CD4-positive, alpha-beta memory T cell (primary cell): Measurements from ENCODE around the gene AADACL4. TPM values are rescaled to one million over a fixed set of nuclear protein-coding genes. Genes with fewer than 3 reads are reported as not detected.
A peak's percentile ranks its signal among the peaks of the same experiment; 100 is the strongest.
"Not testable (repeated sequence)": the region's sequence is repeated elsewhere in the genome, so short reads cannot be mapped to it uniquely, and the experiment has no call there.

Source experiments
- CTCF ChIA-PET: fragments of 350-600 bp; sonication (Branson Sonifier 250); formaldehyde crosslinking; loops from one replicate; lab custom pipeline; 2021; ENCODE audit warnings: inconsistent platforms; ENCODE audit not compliant: partially characterized antibody; lab: Charles Lee
- POLR2A ChIA-PET: fragments of 350-600 bp; sonication (Branson Sonifier 250); formaldehyde crosslinking; loops from one replicate; lab custom pipeline; 2021; ENCODE audit not compliant: partially characterized antibody; lab: Charles Lee
- DNase-seq, 5 donors: peaks; one replicate each; pipeline versions ENCODE4 v3.0.0 to v3.0.0-alpha.2; 2020 to 2022; ENCODE audit warnings: mixed read lengths in 1 of 5
- H3K27ac ChIP-seq: one replicate; pipeline ENCODE4 v1.7.0; 2013; ENCODE audit warnings: low read depth, low read length
- H3K27me3 ChIP-seq: 2 replicates; pipeline ENCODE4 v1.7.0; 2013; ENCODE audit warnings: mild to moderate bottlenecking, low read length, moderate library complexity; ENCODE audit not compliant: insufficient read depth
- H3K36me3 ChIP-seq: 2 replicates; pipeline ENCODE4 v1.7.0; 2013; ENCODE audit warnings: mild to moderate bottlenecking, low read length, moderate library complexity; ENCODE audit not compliant: insufficient read depth
- H3K4me1 ChIP-seq: 2 replicates; pipeline ENCODE4 v1.7.0; 2013; ENCODE audit warnings: mild to moderate bottlenecking, low read length, moderate library complexity; ENCODE audit not compliant: insufficient read depth
- H3K4me3 ChIP-seq, 2 donors: one replicate each; pipeline ENCODE4 v1.7.0; 2013; ENCODE audit warnings: low read length in 2 of 2, mild to moderate bottlenecking in 1 of 2
- H3K9me3 ChIP-seq, 2 donors: one replicate each; pipeline ENCODE4 v1.7.0; 2013; ENCODE audit warnings: low read length in 2 of 2, control low read depth in 1 of 2; ENCODE audit not compliant: control insufficient read depth in 1 of 2
- H3K27ac Mint-ChIP-seq, 7 donors: one replicate each; pipeline ENCODE4 v1.8.0; 2020 to 2021; ENCODE audit warnings: mixed read lengths in 7 of 7, mild to moderate bottlenecking in 6 of 7, inconsistent platforms in 3 of 7, moderate library complexity in 3 of 7
- H3K27me3 Mint-ChIP-seq, 2 donors: one replicate each; pipeline ENCODE4 v1.8.0; 2020 to 2021; ENCODE audit warnings: mixed read lengths in 2 of 2
- H3K36me3 Mint-ChIP-seq, 2 donors: one replicate each; pipeline ENCODE4 v1.8.0; 2020 to 2021; ENCODE audit warnings: mixed read lengths in 2 of 2, inconsistent platforms in 1 of 2, mild to moderate bottlenecking in 1 of 2
- H3K4me1 Mint-ChIP-seq, 4 donors: one replicate each; pipeline ENCODE4 v1.8.0; 2020 to 2021; ENCODE audit warnings: mixed read lengths in 4 of 4, mild to moderate bottlenecking in 1 of 4
- H3K4me3 Mint-ChIP-seq, 8 donors: one replicate each; pipeline ENCODE4 v1.8.0; 2020 to 2021; ENCODE audit warnings: mixed read lengths in 8 of 8, mild to moderate bottlenecking in 7 of 8, moderate library complexity in 6 of 8, inconsistent platforms in 3 of 8
- H3K9me3 Mint-ChIP-seq, 8 donors: one replicate each; pipeline ENCODE4 v1.8.0; 2020 to 2021; ENCODE audit warnings: mixed read lengths in 8 of 8, mild to moderate bottlenecking in 5 of 8, inconsistent platforms in 3 of 8, moderate library complexity in 1 of 8
- intact Hi-C: fragments of 100-400 bp; cut with micrococcal nuclease; formaldehyde crosslinking; loops from one replicate; pipeline ENCODE4 v1.15.1; 2023
- polyA plus RNA-seq, 2 donors: library from polyadenylated mRNA; unstranded; fragments of 300-500 nt; fragmentation: Illumina TruSeq; gene quantifications; one replicate each; pipeline ENCODE4 v1.2.3, GENCODE V29; 2021
- total RNA-seq, 2 experiments: library from RNA; stranded (reverse); gene quantifications; one replicate each; pipeline ENCODE4 v1.2.3, GENCODE V29; 2021

The AADACL4 gene
- total and polyA plus RNA-seq, 4 experiments from 2014 or later = not detected

DNA sequence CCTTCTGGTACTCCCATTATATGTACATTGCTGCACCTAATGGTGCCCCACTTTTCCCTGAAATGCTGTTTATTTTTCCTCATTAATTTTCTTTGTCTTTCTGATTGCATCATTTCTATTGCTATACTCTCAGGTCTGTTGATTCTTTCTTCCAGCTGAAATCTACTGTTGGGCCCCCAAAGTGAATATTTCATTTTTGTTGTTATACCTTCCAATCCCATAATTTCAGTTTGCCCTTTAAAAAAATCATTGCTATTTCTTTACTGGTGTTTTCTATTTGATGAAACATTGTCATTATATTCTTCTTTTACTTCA lies 3.0 kb upstream of the AADACL4 start:
- no peaks in the 10 kb centered on the region for H3K36me3 ChIP-seq
- H3K27me3 Mint-ChIP-seq = peaks cover 0 to 6% of the 10 kb centered on the region in 2 donors
- no peak overlapping the region for H3K27ac Mint-ChIP-seq
- H3K36me3 Mint-ChIP-seq = peaks cover 0 to 7% of the 10 kb centered on the region in 2 donors
- H3K4me3 ChIP-seq = no peak overlapping the region
- CTCF ChIA-PET = interaction anchor here (1.0 to 1.4 kb wide), 2 partner anchors 16 to 18 kb away, joined by 3 to 4 read pairs; no protein-coding TSS in a partner anchor
- DNase-seq = no peak
- no peaks in the 10 kb centered on the region for H3K4me1 Mint-ChIP-seq
- no peaks in the 10 kb centered on the region for H3K4me1 ChIP-seq
- peaks cover 4 to 14% of the 10 kb centered on the region in 2 donors for H3K9me3 ChIP-seq
- H3K27ac ChIP-seq = no peak overlapping the region
- intact Hi-C loops = no loop called here
- POLR2A ChIA-PET = no interaction called here
- no peaks in the 10 kb centered on the region for H3K27me3 ChIP-seq
- H3K4me3 Mint-ChIP-seq = no peak overlapping the region
- peaks cover 0 to 39% (median 26%) of the 10 kb centered on the region in 8 donors for H3K9me3 Mint-ChIP-seq

DNA sequence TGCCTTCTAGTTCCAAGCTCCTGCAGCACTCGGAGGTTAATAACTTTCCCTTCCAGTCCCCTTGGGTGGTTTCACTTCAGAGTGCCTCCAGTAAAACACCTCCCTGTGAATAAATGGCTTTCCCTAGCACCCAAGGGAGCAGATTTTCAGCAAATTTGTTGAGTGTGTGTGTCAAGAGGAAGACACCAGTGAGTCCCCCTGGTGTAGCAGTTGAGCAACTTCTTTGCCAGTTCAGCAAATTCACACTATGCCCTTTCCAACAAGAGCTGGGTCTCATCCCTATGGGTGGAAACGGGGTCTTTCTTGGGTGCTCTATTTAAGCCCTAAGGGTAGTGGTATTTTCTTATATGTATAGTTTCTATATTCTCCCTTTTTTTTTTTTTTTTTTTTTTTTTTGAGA lies 806 bp upstream of the AADACL4 start:
- no peaks in the 10 kb centered on the region for H3K36me3 ChIP-seq
- Mint-ChIP-seq H3K27ac (no peak overlapping the region), H3K36me3 (peaks cover 0 to 7% of the 10 kb centered on the region in 2 donors), H3K4me1 (no peaks in the 10 kb centered on the region), H3K9me3 (peaks cover 0 to 39% (median 25%) of the 10 kb centered on the region in 8 donors), H3K4me3 (no peak overlapping the region), H3K27me3 (peaks cover 0 to 6% of the 10 kb centered on the region in 2 donors)
- H3K4me1 ChIP-seq = no peaks in the 10 kb centered on the region
- no peak for DNase-seq
- peaks cover 4 to 14% of the 10 kb centered on the region in 2 donors for H3K9me3 ChIP-seq
- no peak overlapping the region for H3K4me3 ChIP-seq
- intact Hi-C loops = no loop called here
- no peaks in the 10 kb centered on the region for H3K27me3 ChIP-seq
- H3K27ac ChIP-seq = no peak overlapping the region
- ChIA-PET POLR2A (no interaction called here), CTCF (interaction anchor here (1.4 kb wide), 1 partner anchor 16 kb away, joined by 3 read pairs; no protein-coding TSS in a partner anchor)

DNA sequence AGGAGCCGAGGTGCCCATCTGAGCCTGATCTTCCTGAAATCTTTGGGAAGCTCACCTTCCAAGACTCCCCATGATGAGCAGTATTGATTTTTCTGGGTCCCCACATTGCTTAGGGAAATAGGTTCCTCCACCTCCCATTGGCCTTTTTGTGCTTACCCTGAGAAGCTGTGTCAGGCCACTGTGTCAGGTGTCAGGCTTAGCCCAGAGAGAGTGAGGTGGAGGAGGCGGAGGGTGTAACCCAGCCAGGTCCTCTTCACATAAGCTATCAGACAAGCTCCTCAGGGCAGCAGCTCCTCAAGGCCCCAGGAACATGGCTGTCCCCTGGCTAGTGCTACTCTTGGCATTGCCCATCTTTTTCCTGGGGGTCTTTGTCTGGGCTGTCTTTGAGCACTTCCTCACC lies 352 bp downstream of the AADACL4 start:
- peaks cover 0 to 7% of the 10 kb centered on the region in 2 donors for H3K36me3 Mint-ChIP-seq
- Histone ChIP-seq H3K4me1 (no peaks in the 10 kb centered on the region), H3K27me3 (no peaks in the 10 kb centered on the region), H3K4me3 (no peak overlapping the region), H3K9me3 (peaks cover 4 to 11% of the 10 kb centered on the region in 2 donors), H3K36me3 (no peaks in the 10 kb centered on the region), H3K27ac (no peak overlapping the region)
- H3K4me3 Mint-ChIP-seq = no peak overlapping the region
- CTCF ChIA-PET = interaction anchor here (1.4 kb wide), 1 partner anchor 15 kb away, joined by 6 read pairs; no protein-coding TSS in a partner anchor
- no peaks in the 10 kb centered on the region for H3K4me1 Mint-ChIP-seq
- intact Hi-C loops = no loop called here
- peaks cover 0 to 32% (median 24%) of the 10 kb centered on the region in 8 donors for H3K9me3 Mint-ChIP-seq
- H3K27ac Mint-ChIP-seq = no peak overlapping the region
- DNase-seq = no peak
- peaks cover 3 to 9% of the 10 kb centered on the region in 2 donors for H3K27me3 Mint-ChIP-seq
- POLR2A ChIA-PET = no interaction called here

DNA sequence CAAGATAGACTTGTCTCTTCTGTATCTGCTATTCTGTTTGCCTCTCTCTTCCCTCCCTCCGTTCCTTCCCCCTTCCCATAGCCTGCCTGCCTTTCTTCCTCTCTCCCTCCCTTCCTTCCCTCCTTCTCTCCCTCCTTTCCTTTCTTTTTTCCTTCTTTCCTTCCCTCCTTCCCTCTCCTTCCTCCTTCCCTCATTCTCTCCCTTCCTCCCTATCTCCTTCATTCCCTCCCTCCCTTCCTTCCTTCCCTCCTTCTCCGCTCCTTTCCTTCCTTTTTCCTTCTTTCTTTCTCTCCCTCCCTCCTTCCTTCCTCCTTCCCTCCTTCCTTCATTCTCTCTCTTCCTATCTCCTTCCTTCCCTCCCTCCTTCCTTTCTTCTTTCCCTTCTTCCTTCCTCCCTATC lies 944 bp downstream of the AADACL4 start:
- ChIA-PET POLR2A (no interaction called here), CTCF (interaction anchor here (1.4 kb wide), 1 partner anchor 14 kb away, joined by 6 read pairs; no protein-coding TSS in a partner anchor)
- Histone ChIP-seq H3K36me3 (no peaks in the 10 kb centered on the region), H3K9me3 (peaks cover 4 to 9% of the 10 kb centered on the region in 2 donors), H3K27ac (no peak overlapping the region), H3K4me1 (no peaks in the 10 kb centered on the region), H3K4me3 (no peak overlapping the region), H3K27me3 (no peaks in the 10 kb centered on the region)
- peaks cover 3 to 9% of the 10 kb centered on the region in 2 donors for H3K27me3 Mint-ChIP-seq
- no peaks in the 10 kb centered on the region for H3K4me1 Mint-ChIP-seq
- H3K9me3 Mint-ChIP-seq = peaks cover 0 to 28% (median 19%) of the 10 kb centered on the region in 8 donors
- no peak overlapping the region for H3K27ac Mint-ChIP-seq
- H3K36me3 Mint-ChIP-seq = peaks cover 0 to 7% of the 10 kb centered on the region in 2 donors
- DNase-seq = no peak
- H3K4me3 Mint-ChIP-seq = no peak overlapping the region
- intact Hi-C loops = no loop called here

DNA sequence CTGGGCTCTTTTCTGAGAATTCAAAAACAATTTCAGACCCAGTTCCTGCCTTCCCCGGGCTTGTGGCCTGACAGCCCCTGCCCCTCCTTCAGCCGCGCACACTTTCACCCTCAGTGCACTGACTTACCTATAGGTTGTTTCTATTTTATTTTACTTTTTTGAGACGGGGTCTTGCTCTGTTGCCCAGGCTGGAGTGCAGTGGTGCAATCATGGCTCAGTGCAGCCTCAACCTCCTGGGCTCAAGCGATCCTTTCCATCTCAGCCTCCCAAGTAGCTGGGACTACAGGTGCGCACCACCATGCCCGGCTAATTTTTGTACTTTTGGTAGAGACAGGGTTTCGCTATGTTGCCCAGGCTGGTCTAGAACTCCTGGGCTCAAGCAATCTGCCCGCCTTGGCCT lies 1.5 kb downstream of the AADACL4 start:
- intact Hi-C loops, H3K36me3 ChIP-seq, H3K4me1 Mint-ChIP-seq, POLR2A ChIA-PET, CTCF ChIA-PET, H3K36me3 Mint-ChIP-seq, H3K4me1 ChIP-seq, DNase-seq, H3K9me3 ChIP-seq, H3K4me3 ChIP-seq, H3K27me3 ChIP-seq, H3K27ac ChIP-seq, H3K4me3 Mint-ChIP-seq: not testable (repeated sequence)
- Mint-ChIP-seq H3K27ac (peak overlapping the region in 1 of 7 donors; percentile 69), H3K27me3 (peaks cover 3 to 14% of the 10 kb centered on the region in 2 donors), H3K9me3 (peaks cover 0 to 22% (median 14%) of the 10 kb centered on the region in 8 donors)

DNA sequence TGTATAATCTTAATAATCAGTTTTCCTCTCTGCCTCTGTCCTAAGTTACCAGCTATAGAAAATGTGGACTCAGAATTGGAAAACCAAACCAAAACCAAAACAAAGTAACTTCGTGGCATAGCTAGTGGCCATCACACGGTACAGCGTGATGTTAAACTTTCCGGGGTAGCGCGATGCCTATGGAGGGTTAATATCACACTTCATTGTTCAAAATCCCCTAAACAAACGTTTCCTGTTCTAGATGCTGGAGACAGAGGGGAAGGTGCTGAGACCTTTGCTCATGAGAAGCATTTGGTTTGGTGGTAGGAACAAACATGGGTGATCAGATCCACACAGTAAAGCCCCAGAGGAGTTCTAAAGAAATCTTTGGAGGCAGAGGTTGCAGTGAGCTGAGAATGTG lies 4.9 kb downstream of the AADACL4 start:
- POLR2A ChIA-PET = no interaction called here
- H3K36me3 Mint-ChIP-seq = no peaks in the 10 kb centered on the region
- intact Hi-C loops = no loop called here
- H3K9me3 Mint-ChIP-seq = no peaks in the 10 kb centered on the region
- CTCF ChIA-PET = interaction anchor here (2.7 kb wide), 1 partner anchor 10 kb away, joined by 13 read pairs; no protein-coding TSS in a partner anchor
- no peaks in the 10 kb centered on the region for H3K36me3 ChIP-seq
- no peaks in the 10 kb centered on the region for H3K27me3 ChIP-seq
- H3K4me1 Mint-ChIP-seq = no peaks in the 10 kb centered on the region
- H3K4me3 ChIP-seq = no peak overlapping the region
- no peak overlapping the region for H3K27ac Mint-ChIP-seq
- no peaks in the 10 kb centered on the region for H3K4me1 ChIP-seq
- DNase-seq = no peak
- no peak overlapping the region for H3K27ac ChIP-seq
- H3K9me3 ChIP-seq = no peaks in the 10 kb centered on the region
- H3K4me3 Mint-ChIP-seq = no peak overlapping the region
- peaks cover 11 to 14% of the 10 kb centered on the region in 2 donors for H3K27me3 Mint-ChIP-seq

DNA sequence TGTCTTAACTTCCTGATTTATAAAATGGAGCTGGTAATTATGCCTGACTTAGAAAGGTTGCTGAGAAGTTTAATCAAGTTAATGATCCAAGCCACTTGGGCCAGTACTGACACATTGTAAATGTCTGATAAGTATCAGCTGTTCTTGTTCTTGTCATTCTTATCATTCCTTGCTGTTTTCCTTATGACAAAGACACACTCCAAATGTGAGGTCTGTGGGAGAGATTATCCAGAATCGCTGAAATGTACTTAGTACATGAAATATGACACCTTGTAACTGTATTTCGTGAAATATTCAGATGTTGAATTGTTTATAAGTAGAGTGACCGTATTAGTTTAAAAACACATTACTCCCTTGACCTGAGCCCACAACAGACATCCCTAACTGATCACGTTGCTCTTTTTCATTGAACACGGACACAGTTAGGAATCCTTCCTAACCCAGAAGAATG lies 6.1 kb downstream of the AADACL4 start:
- Mint-ChIP-seq H3K9me3 (no peaks in the 10 kb centered on the region), H3K4me3 (no peak overlapping the region), H3K4me1 (no peaks in the 10 kb centered on the region), H3K27ac (no peak overlapping the region), H3K36me3 (no peaks in the 10 kb centered on the region), H3K27me3 (peaks cover 11 to 14% of the 10 kb centered on the region in 2 donors)
- ChIA-PET POLR2A (no interaction called here), CTCF (interaction anchor here (2.7 kb wide), 1 partner anchor 9 kb away, joined by 13 read pairs; no protein-coding TSS in a partner anchor)
- Histone ChIP-seq H3K27me3 (no peaks in the 10 kb centered on the region), H3K4me3 (no peak overlapping the region), H3K27ac (no peak overlapping the region), H3K9me3 (no peaks in the 10 kb centered on the region), H3K36me3 (no peaks in the 10 kb centered on the region), H3K4me1 (no peaks in the 10 kb centered on the region)
- intact Hi-C loops = no loop called here
- DNase-seq = no peak
